ENCODE data around the gene SEMA3E.

Gene SEMA3E

GRCh38 chr7:83534488-83534887 lies 114.5 kb downstream of the SEMA3E start:
- Histone ChIP-seq H3K9me3 (ENCODE audit: control insufficient read depth, insufficient read depth, low read depth, low read length) (no peaks in the 10 kb centered on the region), H3K4me1 (ENCODE audit: control insufficient read depth, insufficient read depth, low read length) (no peaks in the 10 kb centered on the region), H3K4me3 (ENCODE audit: low read depth, low read length) (no peak overlapping the region), H3K36me3 (ENCODE audit: control insufficient read depth in 2 of 2, insufficient read depth in 1 of 2, low read length in 2 of 2) (no peaks in the 10 kb centered on the region), H3K27ac (ENCODE audit: extremely low read depth, low read depth, low read length) (no peak overlapping the region)
- POLR2A ChIA-PET, result no interaction called here
- CTCF ChIA-PET, result no interaction called here
- TF ChIP-seq ZNF394 (tag by site-specific recombination; IDR thresholded peaks at IDR 0.05; ENCODE audit: borderline replicate concordance) (no peak), GLIS2 (tag by site-specific recombination; IDR thresholded peaks at IDR 0.05) (no peak), ZNF112 (tag by site-specific recombination; IDR thresholded peaks at IDR 0.05) (no peak), OSR2 (tag by site-specific recombination; IDR thresholded peaks at IDR 0.05) (no peak), ZNF530 (tag by site-specific recombination; IDR thresholded peaks at IDR 0.05; ENCODE audit: low read depth) (no peak), ZNF211 (tag by site-specific recombination; IDR thresholded peaks at IDR 0.05; ENCODE audit: low read depth) (no peak), SCRT2 (tag by site-specific recombination; IDR thresholded peaks at IDR 0.05) (no peak), ZNF18 (tag by site-specific recombination; IDR thresholded peaks at IDR 0.05) (no peak), ZNF621 (tag by site-specific recombination; IDR thresholded peaks at IDR 0.05) (no peak), PRDM2 (tag by site-specific recombination; IDR thresholded peaks at IDR 0.05; ENCODE audit: borderline replicate concordance) (no peak), ZNF664 (tag by site-specific recombination; IDR thresholded peaks at IDR 0.05) (no peak), ZBTB26 (tag by site-specific recombination; optimal IDR thresholded peaks at IDR 0.05) (no peak), ZNF624 (tag by site-specific recombination; IDR thresholded peaks at IDR 0.05) (no peak), ZFHX2 (tag by site-specific recombination; conservative IDR thresholded peaks at IDR 0.05) (no peak), HIC1 (tag by site-specific recombination; IDR thresholded peaks at IDR 0.05) (no peak)

- ChIA-PET CTCF (no interaction called here), POLR2A (no interaction called here)
- Histone ChIP-seq H3K9me3 (ENCODE audit: control insufficient read depth, insufficient read depth, low read depth, low read length) (no peaks in the 10 kb centered on the region), H3K27ac (ENCODE audit: extremely low read depth, low read depth, low read length) (no peak overlapping the region), H3K36me3 (ENCODE audit: control insufficient read depth in 2 of 2, insufficient read depth in 1 of 2, low read length in 2 of 2) (no peaks in the 10 kb centered on the region), H3K4me1 (ENCODE audit: control insufficient read depth, insufficient read depth, low read length) (no peaks in the 10 kb centered on the region), H3K4me3 (ENCODE audit: low read depth, low read length) (no peak overlapping the region)
- no peak for TF ChIP-seq ZNF792 (tag by site-specific recombination; IDR thresholded peaks at IDR 0.05)
- no peak for TF ChIP-seq ELK4 (IDR thresholded peaks at IDR 0.05; ENCODE audit: borderline replicate concordance, low read depth, low read length)
- no peak for TF ChIP-seq SP3 (tag by site-specific recombination; IDR thresholded peaks at IDR 0.05)
- no peak for TF ChIP-seq ZNF677 (tag by site-specific recombination; IDR thresholded peaks at IDR 0.05)
- no peak for TF ChIP-seq TSHZ1 (tag by site-specific recombination; IDR thresholded peaks at IDR 0.05; ENCODE audit: borderline replicate concordance)
Observed at GRCh38 chr7:83532219-83532618, 116.7 kb downstream of the SEMA3E start.
